Activated CD8-positive, alpha-beta memory T cell treated with anti-CD3 and anti-CD28 coated beads for 4 hours (primary cell): ENCODE measurements around the gene ARL5A.
"Not testable (repeated sequence)": the region's sequence is repeated elsewhere in the genome, so short reads cannot be mapped to it uniquely, and the experiment has no call there.

Experiments
- DNase-seq, 2 donors: peaks; one replicate each; pipeline ENCODE4 v3.0.0-alpha.2; 2020; ENCODE audit warnings: low read depth in 2 of 2

The ARL5A gene, protein sequence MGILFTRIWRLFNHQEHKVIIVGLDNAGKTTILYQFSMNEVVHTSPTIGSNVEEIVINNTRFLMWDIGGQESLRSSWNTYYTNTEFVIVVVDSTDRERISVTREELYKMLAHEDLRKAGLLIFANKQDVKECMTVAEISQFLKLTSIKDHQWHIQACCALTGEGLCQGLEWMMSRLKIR

GRCh38 chr2:151828143-151828889, at the start of gene ARL5A:
ARL5A (minus strand) TSS chr2:151828421; CDS start chr2:151828176, 245 bp downstream.
- peak; percentile 86 to 92 for DNase-seq

DNA sequence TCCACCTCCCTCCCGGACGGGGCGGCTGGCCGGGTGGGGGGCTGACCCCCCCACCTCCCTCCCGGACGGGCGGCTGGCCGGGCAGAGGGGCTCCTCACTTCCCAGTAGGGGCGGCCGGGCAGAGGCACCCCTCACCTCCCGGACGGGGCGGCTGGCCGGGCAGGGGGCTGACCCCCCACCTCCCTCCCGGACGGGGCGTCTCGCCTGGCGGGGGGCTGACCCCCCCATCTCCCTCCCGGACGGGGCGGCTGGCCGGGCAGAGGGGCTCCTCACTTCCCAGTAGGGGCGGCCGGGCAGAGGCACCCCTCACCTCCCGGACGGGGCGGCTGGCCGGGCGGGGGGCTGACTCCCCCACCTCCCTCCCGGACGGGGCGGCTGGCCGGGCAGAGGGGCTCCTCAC, 47.4 kb upstream of the ARL5A start:
- DNase-seq: not testable (repeated sequence)

GRCh38 chr2:151872463-151872862, 44.2 kb upstream of the ARL5A start:
- DNase-seq: no peak

DNA sequence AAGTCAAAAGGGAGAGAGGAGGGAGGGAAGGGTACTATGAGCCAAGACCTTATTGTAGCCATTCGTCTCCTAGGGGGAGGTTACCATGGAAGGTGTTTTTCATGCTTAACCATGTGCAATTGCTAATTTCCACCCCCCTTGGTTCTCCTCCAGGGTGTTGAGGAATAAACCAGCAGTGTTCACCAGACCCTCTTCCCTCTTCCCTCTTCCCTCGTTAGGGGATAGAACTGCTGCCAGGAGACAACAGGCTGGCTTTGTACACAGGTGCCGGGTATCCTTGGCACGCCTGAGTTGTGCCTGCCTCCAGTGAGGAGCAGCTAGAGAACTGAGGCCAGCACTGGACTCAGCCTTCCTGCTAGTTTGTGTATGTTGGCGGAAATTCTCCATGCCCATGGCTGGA, 41.1 kb upstream of the ARL5A start:
- no peak for DNase-seq

- no peak for DNase-seq
These were observed 34.5 kb upstream of the ARL5A start for GRCh38 chr2:151862700-151863099.

- DNase-seq: no peak
These were observed 33.0 kb upstream of the ARL5A start for GRCh38 chr2:151861174-151861573.

- no peak for DNase-seq
These were observed 32.5 kb upstream of the ARL5A start for GRCh38 chr2:151860613-151861146.

GRCh38 chr2:151860210-151860609, 32.0 kb upstream of the ARL5A start:
- DNase-seq: no peak

DNA sequence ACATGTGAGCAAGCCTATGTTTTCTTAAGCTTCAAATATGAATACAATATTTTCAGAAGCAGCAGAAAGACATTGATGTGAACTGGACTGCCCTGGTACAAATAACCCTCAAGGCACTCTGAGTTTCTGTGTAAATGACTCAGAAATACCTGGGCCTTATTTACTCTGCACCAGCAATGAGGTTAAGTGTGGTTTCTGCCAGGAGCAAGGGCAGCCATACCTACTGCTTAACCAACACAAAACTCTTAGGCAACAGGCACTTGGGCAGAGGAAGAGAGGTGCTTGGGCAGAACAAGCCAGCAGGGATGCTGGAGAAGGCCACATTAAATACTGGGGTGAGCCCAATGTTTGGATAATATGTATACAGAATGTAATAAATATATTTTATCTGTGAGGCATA, 29.4 kb upstream of the ARL5A start:
- no peak for DNase-seq

DNA sequence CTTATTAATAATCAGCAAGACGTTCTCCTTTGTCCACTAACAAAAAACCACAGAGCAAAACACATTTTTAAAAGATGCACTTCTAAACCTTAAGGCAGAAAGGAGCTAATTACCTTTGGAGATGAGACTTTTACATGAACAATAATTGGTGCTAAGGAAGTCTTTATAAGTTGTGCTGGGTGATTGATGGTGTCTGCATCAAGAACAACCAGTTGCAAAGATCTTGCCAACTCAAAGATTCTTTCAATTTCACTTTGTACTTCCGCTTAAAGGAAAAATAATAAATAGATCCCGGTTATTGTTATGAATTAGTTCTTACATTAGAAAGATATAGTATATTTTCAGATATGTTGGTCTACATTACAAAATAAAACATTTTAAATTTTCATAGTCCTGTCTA, 26.9 kb upstream of the ARL5A start:
- no peak for DNase-seq

GRCh38 chr2:151853070-151853758, 25.0 kb upstream of the ARL5A start:
- no peak for DNase-seq

GRCh38 chr2:151852260-151853069, 24.2 kb upstream of the ARL5A start:
- no peak for DNase-seq

DNA sequence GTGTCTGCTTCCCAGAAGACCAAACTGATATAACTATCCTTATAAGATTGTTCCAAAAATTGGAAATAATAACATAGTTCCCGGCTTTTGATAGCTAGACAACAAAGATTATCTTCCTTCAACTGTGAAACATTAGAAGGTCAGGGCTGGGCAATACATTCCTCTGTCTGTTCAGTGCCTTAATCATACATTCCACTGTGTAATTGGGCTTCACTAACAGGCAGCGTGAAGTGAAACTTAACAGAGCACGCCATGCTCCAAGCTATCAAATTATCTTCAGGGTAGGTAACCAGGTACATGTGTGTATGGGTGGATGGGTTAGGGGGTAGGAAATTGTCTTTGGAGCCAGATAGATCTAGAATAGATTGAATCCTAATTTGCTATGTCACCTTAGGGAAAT, 23.5 kb upstream of the ARL5A start:
- DNase-seq: no peak

DNA sequence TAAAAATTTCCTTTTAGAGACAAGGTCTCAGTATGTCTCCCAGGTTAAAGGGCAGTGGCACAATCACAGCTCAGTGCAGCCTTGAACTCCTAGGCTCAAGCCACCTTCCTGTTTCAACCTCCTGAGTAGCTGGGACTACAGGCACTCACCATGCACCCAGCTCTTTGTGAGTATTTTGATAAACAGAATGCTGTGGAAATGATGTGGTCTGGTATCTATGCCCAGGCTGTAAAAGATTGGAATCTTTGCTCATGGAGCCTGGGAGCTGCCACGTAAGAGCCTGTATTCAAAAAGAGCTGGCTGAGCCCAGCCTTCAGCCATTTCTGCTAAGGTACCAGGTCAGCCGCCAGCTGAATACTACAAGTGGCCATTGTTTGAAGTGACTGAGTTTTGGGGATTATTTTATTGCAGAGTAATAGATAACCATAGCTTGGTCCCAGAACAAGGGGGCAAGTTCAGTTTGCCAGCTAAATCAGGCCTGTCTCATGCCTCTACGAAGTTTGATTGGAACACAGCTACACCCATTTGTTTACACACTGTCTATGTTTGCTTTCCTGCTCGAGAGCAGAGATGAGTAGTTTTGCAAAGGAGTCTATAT, 21.3 kb upstream of the ARL5A start:
- DNase-seq: no peak

- DNase-seq: no peak
These were observed 17.7 kb upstream of the ARL5A start for GRCh38 chr2:151845884-151846283.

DNA sequence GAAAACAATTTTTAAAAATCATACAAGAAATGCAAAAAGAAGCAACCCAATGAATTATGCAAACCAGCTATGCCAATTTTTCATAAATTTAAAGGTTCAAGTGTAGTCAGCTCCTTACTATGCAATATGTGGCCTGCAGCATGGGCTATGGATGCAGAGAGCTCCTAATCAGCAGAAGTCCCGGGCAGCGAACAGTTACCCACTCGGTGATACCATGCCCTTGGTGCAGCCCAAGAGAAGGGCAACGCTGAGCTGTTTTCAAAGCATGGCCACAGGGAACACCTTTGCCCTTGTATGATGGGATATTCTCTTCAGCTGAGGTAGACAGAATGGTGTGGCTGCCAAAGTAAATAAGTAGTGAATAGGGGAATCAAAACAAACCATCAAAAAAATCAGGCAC, 17.3 kb upstream of the ARL5A start:
- no peak for DNase-seq

GRCh38 chr2:151844211-151844896, 16.1 kb upstream of the ARL5A start:
- DNase-seq: no peak

- no peak for DNase-seq
These were observed 15.5 kb upstream of the ARL5A start for GRCh38 chr2:151843691-151844061.

DNA sequence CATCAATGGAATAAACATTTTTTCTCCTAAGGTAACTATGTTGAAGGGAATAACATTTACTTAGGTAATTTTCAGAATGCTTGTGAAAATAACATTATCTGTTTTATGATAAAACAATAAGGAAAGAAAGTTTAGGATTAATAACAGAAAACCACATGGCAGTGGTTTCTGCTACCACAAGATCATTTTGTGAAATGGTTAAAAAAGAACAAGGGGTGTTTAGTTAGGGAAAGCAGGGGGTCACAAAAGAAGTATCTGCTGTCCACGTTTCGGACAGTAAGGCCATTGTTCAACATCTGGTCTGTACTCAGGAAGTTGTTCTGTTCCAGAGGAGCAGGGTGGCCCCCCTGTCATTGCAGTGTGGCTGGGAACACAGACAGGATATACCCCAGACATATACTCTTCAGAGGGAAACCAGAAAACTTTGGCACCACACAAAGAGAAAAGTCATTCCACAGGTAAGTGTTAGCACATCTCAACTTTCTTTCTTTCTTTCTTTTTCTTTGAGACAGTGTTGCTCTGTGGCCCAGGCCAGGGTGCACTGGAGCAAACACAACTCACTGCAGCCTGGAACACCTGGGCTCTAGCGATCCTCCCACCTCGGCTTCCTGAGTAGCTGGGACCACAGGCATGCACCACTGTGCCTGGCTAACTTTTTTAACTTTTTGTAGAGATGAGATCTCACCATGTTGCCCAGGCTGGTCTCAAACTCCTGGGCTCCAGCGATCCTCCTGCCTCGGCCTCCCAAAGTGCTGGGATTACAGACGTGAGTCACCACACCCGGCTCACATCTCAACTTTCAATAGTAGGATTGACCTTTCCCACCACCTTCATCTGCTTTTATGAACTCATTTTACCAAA, 14.8 kb upstream of the ARL5A start:
- DNase-seq: no peak

- no peak for DNase-seq
These were observed 12.8 kb upstream of the ARL5A start for GRCh38 chr2:151841047-151841424.
